OCI-LY7 (cell line): ENCODE measurements around the gene SLC11A2.

Experiments
- CTCF ChIP-seq: fragments of 200-600 bp; sonication (generic); conservative IDR thresholded peaks from 2 replicates; pipeline ENCODE4 v1.5.1; 2014; ENCODE audit warnings: mild to moderate bottlenecking, antibody characterized with exemption, low read length, moderate library complexity, mixed read lengths
- EZH2phosphoT487 ChIP-seq: fragments of 200-600 bp; sonication (generic); IDR thresholded peaks from 2 replicates; pipeline ENCODE4 v1.6.1; 2018; ENCODE audit warnings: low read depth, borderline replicate concordance, mild to moderate bottlenecking, mixed run types, antibody characterized with exemption, low read length, moderate library complexity, mixed read lengths

- TF ChIP-seq CTCF (no peak), EZH2phosphoT487 (no peak)
These were observed 93.3 kb downstream of the SLC11A2 start for GRCh38 chr12:50932787-50933280.
